ENCODE data around the gene NLGN1. TPM values are rescaled to one million over a fixed set of nuclear protein-coding genes. Genes with fewer than 3 reads are reported as not detected.

Gene NLGN1
- total RNA-seq, 2 donors from 2014 or later: 1.3 to 2.4 TPM

GRCh38 chr3:173742491-173742890 is 344.9 kb downstream of the NLGN1 start:
- no peak overlapping the region for H3K4me3 ChIP-seq
- no peaks in the 10 kb centered on the region for H3K27me3 ChIP-seq
- no peaks in the 10 kb centered on the region for H3K36me3 ChIP-seq
- TF ChIP-seq, protein P1, sequence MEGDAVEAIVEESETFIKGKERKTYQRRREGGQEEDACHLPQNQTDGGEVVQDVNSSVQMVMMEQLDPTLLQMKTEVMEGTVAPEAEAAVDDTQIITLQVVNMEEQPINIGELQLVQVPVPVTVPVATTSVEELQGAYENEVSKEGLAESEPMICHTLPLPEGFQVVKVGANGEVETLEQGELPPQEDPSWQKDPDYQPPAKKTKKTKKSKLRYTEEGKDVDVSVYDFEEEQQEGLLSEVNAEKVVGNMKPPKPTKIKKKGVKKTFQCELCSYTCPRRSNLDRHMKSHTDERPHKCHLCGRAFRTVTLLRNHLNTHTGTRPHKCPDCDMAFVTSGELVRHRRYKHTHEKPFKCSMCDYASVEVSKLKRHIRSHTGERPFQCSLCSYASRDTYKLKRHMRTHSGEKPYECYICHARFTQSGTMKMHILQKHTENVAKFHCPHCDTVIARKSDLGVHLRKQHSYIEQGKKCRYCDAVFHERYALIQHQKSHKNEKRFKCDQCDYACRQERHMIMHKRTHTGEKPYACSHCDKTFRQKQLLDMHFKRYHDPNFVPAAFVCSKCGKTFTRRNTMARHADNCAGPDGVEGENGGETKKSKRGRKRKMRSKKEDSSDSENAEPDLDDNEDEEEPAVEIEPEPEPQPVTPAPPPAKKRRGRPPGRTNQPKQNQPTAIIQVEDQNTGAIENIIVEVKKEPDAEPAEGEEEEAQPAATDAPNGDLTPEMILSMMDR (IDR thresholded peaks at IDR 0.05): no peak
- H3K9me3 ChIP-seq: no peaks in the 10 kb centered on the region
- no peak for DNase-seq (ENCODE audit: low spot score)
- no peaks in the 10 kb centered on the region for H3K4me1 ChIP-seq
- no peak overlapping the region for H3K27ac ChIP-seq

DNA sequence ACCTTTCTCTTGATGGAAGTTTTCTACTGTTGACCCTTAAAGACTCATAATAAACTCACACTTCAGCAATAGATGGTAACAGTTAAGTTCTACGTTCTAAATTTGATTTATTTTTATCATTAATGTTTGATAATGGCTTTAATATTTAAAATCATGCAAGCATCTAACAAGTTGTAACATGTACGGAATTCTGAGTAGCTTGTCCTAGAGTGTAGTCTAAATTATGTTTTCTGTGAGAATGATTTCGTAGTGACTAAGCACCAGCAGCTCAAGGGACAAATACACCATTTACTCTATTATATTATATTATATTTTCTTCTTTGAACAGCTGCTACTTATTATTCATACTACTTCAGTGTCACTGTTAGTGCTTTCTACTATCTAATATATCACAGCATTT is 345.6 kb downstream of the NLGN1 start:
- Histone ChIP-seq H3K27me3 (no peaks in the 10 kb centered on the region), H3K4me3 (no peak overlapping the region), H3K27ac (no peak overlapping the region), H3K36me3 (no peaks in the 10 kb centered on the region), H3K9me3 (no peaks in the 10 kb centered on the region), H3K4me1 (no peaks in the 10 kb centered on the region)
- TF ChIP-seq, protein P1 (IDR thresholded peaks at IDR 0.05): no peak
- DNase-seq (ENCODE audit: low spot score): no peak

GRCh38 chr3:173743516-173743915 is 346.0 kb downstream of the NLGN1 start:
- Histone ChIP-seq H3K4me3 (no peak overlapping the region), H3K9me3 (no peaks in the 10 kb centered on the region), H3K27ac (no peak overlapping the region)

DNA sequence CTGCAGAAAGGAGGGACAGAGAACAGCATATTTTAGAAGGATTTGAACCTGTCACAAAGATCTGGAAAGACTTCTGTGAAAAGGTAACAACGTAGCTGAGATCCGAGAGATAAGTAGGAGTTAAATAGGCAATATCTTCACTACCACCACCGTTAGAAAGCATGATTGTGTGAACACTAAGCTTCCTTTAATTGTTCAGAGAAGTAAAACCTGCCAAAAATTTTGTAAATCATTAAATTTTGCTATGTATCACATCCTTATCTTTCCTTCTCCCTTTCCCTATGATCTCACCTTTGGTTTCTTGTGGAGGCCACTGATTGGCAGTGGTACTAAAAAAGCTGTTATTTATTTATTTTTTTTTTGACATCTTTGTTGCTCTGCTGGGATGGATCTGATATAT is 346.9 kb downstream of the NLGN1 start:
- TF ChIP-seq, protein P1 (IDR thresholded peaks at IDR 0.05): no peak
- no peaks in the 10 kb centered on the region for H3K27me3 ChIP-seq
- no peaks in the 10 kb centered on the region for H3K9me3 ChIP-seq
- H3K4me1 ChIP-seq: no peaks in the 10 kb centered on the region
- H3K4me3 ChIP-seq: no peak overlapping the region
- no peaks in the 10 kb centered on the region for H3K36me3 ChIP-seq
- DNase-seq (ENCODE audit: low spot score): no peak
- no peak overlapping the region for H3K27ac ChIP-seq

More at GRCh38 chr3:173743516-173743915, 346.0 kb downstream of the NLGN1 start:
- Histone ChIP-seq H3K36me3 (no peaks in the 10 kb centered on the region), H3K4me1 (no peaks in the 10 kb centered on the region), H3K27me3 (no peaks in the 10 kb centered on the region)
- TF ChIP-seq, protein P1 (IDR thresholded peaks at IDR 0.05): no peak
- no peak for DNase-seq (ENCODE audit: low spot score)

DNA sequence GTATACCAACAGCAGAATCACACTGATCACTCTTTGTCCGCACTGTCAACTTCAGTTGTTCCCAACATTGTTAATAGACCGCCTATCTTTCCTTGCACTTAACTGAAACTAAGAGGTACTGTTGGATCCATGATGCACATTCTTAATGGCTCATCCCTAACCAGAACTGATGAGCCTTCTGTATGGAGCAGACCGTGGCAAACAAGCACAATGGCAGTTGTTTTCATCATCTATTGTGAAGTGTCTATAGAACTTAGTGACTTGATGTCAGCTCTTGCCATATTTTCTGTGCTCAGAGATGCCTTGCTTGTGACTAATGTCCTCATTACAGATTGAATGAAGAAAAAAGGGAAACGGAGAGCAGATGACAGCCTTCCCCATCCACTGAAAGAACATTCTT is 347.4 kb downstream of the NLGN1 start:
- Histone ChIP-seq H3K9me3 (no peaks in the 10 kb centered on the region), H3K36me3 (no peaks in the 10 kb centered on the region), H3K27me3 (no peaks in the 10 kb centered on the region), H3K4me3 (no peak overlapping the region), H3K4me1 (no peaks in the 10 kb centered on the region), H3K27ac (no peak overlapping the region)
- TF ChIP-seq, protein P1 (IDR thresholded peaks at IDR 0.05): no peak
- DNase-seq (ENCODE audit: low spot score): no peak

DNA sequence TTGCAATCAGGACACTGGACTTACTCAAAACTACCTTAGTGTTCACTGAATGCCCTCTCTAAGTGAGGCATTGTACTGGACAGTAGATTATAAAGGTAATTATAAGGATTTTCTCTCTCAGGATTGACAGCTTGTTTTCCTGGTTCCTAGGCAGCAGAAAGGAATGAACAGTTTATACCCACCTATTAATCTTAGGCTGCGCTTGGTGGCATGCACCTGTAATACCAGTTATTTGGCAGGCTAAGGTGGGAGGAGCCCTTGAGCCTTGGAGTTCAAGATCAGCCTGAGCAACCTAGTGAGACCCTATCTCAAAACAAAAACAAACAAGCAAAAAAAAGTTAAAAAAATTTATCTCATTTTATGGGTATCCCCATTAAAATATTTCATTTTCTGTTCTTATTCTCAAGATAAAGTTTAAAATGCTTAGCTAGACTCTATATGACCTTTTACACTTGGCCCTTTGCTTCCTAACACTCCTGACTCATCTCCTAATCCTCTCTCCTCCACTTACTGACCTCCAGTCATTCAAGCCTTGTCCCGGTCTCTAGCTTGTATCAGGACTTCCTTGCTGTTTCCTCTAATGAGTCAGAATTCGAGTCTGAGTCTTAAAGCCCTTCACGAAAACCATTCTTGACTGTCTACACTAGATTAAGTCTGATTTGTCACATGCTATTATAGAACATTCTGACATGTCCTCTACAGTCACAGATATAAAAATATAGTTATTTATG is 348.6 kb downstream of the NLGN1 start:
- DNase-seq (ENCODE audit: low spot score): no peak
- TF ChIP-seq, protein P1 (IDR thresholded peaks at IDR 0.05): no peak
- Histone ChIP-seq H3K9me3 (no peaks in the 10 kb centered on the region), H3K27me3 (no peaks in the 10 kb centered on the region), H3K27ac (no peak overlapping the region), H3K36me3 (no peaks in the 10 kb centered on the region), H3K4me3 (no peak overlapping the region), H3K4me1 (no peaks in the 10 kb centered on the region)
